Stimulated activated CD4-positive, alpha-beta T cell treated with anti-CD3 and anti-CD28 coated beads, Interleukin-12 subunit alpha, Interleukin-12 subunit beta, amount 100 ng/mL, for 4 hours (primary cell): Measurements from ENCODE around the gene PTPRR.

Experiments
- DNase-seq: peaks from one replicate; pipeline ENCODE4 v3.0.0-alpha.2; 2020

The PTPRR gene

DNA sequence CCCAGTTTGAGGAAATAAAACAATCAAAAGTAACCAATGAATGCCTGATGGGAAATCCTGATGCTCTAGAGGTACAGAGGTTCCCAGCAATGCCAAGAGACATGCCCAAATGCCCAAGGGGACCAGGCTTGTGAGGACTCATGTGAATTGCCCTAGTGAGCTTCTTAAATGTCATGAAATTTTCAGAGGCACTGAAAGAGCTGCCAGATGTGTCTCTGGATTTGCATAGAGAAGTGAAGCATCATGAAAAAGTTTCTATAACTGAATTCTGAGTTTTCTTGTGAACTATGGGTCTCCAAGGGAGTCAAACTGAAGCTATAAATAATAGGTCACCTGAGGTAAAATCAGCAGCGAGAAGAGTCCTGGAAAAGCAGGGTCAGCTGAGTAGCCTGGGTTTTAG, 9.9 kb downstream of the PTPRR start:
- DNase-seq, result no peak

DNA sequence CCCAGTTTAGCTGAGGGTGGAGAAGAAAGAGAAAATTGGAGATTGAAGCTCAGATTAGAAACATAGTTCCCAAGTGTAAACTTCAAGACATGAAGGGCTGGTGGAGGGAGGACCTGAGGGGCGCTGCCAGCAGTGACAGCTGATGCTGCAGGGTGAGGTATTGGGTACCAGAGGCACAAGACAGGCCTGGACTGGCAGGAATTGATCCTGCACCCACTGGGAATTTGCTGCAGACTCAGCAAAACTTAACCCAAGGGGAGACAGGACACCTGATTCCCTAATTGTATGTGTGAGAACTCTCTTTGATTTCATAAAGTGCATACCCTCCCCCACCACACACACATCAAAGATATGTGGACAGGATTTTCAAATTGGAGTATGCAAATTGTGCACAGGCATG, 11.6 kb downstream of the PTPRR start:
- DNase-seq, result no peak

DNA sequence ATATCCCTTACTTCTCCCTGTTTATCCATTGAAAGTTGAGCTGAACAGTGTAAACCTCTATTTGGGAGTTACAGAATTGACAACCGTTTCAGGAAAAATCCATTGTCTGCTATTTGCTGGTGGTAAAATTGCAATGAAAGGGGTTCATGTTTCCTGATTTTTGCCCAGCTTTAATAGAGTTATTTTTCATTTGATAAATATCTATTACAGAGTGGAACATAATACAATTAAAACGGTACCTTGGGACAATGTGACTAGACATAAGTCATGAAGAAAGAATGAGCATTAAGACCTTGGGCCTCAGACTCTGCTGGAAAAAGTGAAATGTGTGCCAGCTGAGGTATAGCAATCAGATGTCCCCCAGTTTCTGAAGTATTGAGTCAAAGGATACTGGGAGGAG, 13.1 kb downstream of the PTPRR start:
- DNase-seq, result no peak

DNA sequence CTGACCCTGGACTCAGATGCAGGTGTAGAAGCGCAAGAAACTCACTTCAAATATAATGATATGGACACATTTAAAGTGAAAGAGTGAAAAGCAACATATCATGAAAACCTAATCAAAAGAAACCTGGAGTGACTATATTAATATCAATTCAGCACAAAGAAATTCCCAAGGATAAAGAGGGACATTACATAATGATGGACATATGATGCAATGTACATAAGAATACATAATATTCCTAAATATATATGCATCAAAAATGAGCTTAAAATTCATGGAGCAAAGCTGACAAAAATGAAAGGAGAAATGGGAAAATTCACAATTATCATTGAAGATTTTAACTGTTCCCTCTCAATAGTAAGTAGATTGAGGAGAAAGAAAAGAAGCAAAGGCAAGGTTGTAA, 24.6 kb downstream of the PTPRR start:
- DNase-seq, result no peak

DNA sequence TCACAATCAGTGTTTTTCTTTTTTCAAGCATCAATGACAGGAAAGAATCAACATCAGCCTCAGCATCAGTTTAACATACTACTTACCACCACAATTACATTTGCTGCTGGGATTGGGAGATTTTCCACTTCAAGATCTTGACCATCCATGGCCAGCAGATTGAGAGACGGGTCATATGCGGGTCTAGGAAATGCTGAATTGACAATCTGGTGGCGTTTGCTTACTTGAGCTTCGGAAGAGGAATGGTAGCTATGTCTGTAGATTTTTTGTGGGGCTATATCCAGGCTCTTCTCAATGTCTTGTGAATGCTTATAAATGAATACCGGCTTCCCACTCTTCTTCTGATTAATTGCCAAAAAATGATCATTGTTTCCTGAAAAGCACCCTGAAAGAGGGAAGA, 27.9 kb downstream of the PTPRR start:
- no peak for DNase-seq

DNA sequence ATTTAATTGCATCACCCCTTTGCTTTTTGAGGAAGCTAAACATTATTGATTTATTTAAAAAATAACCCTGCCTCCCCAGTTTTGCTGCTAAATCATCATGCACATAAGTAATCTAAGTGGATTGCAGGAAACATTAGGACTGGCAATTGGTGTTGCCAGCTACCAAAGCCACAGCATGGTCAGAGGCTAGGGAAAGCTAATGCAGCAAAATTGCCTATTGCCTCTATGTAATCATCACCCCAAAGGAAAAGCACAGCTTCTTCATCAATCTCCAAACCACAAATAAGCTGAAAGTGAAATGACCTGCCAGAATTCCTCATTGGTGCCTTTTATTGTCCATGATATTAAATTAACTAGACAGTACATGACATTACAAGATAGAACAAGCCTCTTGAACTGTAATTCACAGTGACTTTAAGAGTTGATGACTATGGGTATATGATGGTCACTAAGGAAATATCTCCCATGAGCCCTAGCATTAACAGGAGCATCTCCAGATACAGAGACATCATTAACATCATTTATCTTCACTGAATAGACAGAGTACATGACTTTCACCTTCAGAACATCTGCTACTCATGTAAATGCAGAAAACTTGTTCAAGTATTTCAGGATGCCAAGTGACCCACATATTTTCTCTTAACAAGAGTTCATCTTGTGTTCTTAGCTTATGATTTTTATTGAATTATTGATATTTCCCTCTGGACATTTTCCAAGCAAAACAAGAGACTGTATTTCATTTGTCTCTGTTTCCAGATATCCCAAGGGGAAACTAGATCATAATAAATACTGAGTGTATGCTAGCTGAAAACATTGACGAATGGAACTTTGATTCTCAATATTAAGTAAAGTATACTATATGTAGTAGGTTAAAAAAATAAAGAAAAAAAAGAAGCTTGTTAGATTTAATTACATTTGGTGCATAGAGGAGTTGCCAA, 29.4 kb downstream of the PTPRR start:
- DNase-seq, result no peak

DNA sequence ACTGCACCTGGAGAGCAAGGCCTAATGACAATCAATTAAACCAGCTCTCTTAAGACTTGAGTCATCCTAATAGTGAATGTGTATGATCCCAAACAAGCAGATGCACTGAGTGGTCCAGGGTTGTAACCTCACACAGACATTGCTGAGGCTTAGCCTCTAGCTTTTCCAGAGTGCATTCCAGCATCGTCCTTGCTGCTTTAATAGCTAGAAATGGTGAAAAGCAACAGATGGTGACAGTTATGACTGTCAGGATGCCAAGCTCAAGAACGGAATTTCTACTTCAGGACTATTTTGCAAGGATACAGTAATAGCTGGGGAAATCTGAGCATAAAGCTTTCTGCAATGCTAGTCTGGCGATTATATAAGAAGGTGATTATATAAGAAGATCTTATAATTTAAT, 34.6 kb downstream of the PTPRR start:
- no peak for DNase-seq

DNA sequence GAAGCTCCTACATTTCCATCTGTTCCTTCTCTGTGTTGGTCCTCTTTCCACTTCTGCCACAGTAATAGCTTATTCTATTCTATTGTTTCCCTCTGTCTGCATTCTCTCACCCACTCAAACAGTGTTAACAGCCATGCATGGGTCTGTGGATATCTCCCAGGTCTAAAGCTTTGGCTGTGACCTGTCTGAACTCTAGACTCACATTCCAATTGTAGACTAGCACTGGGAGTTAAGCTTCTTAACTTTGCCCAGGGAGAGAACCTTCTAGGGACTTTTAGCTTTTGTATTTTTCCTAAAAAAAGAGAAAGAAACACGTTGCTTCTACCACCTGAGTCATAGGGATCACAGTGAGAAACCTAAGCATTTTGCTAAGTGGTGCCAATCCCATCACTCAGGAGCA, 36.7 kb downstream of the PTPRR start:
- no peak for DNase-seq

DNA sequence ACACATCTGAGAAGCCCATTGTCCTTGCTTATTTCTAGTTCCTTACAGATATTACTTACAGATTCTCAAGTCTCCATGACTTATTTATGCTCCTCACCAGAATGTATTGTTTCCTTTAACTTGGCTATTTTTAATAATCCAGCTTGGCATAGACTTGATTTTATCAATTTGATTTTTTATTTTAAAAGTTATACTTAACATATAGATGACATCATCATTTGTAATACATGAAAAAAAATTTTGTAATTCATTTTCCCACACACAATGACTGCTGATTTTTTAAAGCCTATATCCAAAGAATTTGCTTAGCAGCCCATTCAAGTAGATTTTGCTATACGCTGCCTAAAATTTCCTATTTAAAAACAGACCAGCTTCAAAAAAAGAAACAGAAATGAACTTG, 39.8 kb downstream of the PTPRR start:
- no peak for DNase-seq

DNA sequence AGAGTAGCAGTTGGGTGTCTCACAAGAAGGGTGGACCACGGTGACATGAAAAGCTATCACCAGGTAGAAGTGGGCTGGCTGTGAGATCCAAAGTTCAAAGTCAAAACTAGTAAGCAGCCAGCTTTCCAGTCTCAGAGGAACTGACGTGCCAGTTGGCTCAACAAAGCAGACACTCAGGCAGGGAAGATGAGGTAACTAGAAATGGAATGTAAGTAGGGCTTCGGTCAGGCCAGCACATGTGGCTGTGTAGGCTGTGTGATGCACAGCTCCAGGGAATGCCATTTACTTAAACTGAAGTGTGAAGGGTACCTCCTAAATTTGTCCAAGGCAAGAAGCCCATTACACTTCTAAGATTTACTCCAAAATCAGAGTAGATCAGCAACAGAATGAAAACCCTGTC, 43.6 kb downstream of the PTPRR start:
- no peak for DNase-seq

DNA sequence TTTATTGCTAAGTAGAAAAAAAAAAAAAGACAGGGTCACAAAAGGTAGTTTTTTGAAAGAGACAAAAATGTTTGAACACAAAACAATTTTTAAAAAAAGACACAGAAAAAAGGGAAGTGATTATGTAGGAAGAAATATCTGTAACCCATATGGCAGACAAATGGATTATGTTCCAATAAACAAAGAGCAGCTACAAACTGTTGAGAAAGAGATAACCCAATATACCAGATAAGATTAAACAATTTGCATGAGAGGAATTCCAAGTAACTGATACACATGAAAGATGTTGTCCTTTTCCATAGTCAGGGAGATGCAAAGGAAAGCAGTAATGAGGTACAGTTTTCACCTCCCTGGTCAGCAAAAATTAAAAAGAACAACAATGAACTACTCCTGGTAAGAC, 44.9 kb downstream of the PTPRR start:
- no peak for DNase-seq

DNA sequence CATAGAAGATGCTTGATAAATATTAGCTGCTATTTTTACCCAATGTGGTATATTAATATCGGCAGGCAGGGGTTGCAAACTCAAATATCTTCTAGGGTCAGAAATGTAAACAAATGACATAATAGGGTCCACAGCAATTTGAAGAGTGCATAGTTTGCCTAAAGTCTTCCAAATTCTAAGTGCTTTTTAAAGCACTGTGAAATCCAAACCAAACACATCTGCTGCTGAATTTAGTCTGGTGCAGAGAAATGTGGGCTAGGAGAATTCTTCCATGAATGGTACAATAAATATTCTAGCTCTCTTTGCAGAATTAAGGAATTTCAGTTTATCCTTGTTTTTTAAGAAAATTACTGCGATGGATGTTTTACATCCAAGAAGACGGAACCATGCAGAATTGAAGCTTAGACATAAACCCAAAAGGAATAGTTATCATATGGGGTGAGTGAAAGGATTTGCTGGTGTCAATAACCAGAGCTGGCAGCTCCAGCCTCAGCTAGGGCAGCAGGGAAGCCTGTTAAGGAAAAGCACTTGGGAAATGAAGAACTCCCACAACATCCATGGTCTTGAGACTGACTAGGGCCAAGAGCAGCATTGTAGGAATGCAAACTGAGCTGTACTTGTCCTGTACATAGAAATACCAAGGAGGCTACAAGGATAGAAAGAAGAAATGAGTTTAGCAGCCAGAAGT, 65.5 kb downstream of the PTPRR start:
- DNase-seq, result no peak

DNA sequence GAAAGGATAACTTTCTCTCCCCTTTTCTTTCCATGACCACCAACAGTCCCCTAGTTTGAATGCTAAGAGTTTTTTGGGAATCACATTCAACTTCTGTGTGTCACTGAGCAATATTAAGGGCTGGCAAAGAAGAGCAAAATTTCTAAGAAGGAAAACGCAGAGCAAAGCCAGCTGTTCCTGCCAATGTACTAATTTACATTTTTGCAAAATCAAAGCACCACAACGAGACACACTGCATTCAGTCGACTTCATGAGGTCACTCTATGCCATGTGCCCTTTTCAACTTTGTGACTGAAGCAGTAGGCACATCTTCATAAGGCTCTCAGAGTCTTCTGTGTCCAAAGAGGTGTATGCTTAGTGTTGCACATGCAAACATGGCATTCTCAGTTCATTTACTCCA, 66.4 kb downstream of the PTPRR start:
- DNase-seq, result no peak

DNA sequence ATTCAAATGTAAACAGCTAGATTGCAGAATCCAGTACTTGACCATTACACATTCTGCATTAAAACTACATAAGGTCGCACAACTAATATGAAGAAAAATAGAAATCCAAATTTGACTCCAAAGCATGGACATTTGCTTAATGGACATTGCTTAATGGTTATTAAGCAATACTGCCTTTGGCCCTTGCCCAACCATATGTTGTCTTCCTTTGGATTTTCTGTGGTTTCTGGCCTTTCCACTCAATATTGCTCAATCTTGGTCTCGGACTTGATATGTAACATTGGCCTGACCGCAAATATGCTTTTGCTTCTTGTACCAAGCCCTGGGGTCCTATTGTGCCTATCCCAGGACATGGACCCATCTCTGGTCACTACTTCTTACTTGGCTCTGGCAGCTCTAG, 67.2 kb downstream of the PTPRR start:
- DNase-seq, result no peak

DNA sequence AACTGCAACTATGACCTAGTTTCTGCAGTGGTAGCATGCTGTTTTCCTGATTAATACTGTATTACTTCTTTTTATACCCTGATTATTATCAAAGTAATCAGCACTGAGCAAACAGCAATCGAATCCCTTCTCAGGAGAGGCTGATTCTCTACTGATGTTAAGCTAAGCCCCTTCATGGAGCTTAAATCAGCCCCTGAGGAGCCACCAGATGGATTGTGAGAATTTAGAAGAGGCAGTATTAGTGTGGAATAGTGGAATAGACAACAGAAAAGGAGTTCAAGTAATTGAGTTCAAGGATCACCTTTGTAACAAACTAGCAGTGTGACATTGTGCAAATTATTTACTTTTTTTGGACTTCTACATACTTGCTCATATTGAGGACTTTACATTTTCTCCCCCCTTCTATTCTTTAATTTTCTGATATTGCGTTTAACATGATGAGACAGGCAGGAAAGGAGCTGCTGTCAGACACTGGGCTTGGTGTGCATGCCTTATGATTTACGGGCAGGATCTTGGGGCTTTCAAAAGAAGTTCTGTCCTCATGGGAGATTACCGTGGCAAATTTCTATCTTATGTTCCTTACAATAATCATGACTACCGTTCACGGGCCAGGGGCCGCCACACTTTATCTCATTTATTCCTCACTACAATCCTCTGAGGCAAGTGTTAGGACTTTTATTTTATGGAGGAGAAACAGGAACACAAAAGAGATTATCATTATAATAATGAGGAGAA, 68.0 kb downstream of the PTPRR start:
- DNase-seq, result no peak

DNA sequence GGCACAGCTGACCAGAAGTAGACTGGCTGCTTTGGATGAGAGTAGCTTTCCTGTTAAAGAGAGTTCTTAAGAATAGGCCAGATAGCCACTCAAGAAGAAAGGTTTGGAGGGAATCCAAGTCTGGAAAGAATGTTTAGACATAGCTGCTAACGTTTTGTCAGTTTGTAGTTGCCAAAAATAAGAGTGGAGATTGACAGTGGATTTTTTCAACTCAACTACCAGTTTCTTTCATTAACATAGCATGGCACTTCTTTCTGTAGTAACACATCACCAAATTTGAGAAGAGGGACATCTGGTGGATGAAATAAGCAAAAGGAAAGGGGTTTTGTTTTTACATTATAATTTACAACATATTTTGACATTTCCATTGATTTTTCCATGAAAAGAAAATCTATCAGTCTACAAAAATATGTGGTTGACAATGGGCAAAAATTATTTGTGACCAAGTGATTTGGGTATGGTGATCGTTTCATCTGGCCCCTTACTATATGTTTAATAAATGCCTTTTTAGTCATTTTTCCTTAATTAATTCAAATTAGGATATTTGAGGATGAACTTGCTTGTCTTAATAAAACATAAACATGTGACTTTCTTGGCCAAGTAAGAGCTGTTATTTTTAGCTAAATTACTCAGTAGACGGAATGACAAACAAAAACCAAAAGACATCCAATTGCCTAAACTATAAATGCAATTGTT, 71.1 kb downstream of the PTPRR start:
- DNase-seq, result no peak

DNA sequence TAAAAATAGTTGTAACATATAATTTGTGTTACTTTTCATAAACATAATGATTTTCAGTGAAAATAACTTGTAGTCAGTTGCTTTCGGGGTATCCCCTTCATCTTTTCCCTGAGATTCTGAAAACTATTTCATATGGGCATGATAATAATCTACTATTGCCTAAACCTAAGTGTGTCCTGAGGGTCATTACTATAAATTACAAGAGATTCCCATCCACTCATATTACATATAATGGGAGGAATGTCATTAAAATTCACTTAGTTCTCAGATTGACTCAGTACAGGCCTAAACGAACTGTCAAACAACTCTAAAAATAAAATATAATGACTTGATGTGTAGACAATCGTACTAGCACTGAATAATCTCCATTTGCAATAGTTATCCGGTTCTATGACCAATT, 72.7 kb downstream of the PTPRR start:
- no peak for DNase-seq

DNA sequence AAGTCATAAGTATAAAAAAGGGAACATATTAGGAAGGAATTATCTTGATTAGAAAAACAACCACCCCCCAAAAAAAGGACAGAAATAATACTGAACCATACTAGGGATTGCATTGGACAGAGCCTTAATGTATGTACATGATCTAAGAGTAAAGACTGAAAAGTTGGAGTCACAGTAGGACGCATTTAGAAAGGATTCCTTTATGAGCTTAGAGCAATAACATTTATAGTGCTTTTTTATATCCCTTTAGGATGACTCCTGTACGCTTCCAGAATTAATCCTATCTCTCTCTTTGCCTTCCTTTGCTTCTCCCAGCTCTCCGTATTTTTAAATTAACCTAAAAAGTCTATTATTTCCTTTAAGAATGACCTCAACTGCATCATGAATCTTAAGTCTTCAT, 75.3 kb downstream of the PTPRR start:
- DNase-seq, result no peak

DNA sequence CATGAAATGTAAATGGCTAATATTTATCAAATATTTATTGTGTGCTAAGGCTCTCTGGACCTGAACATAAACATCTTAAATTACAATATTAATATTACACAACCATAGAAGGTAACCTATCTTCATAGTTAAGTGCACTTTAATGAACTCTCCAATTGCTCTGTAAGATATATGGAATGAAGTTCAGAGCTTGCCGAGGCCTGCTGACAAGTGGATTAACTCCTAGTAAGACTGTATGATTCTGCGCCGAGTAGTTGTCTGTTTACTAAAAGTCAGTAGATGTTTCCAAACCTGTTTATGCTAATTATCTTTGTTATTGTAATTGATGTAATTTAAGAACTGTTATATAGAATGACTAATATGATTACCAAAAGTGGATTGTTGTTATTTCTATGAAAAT, 77.2 kb downstream of the PTPRR start:
- no peak for DNase-seq

DNA sequence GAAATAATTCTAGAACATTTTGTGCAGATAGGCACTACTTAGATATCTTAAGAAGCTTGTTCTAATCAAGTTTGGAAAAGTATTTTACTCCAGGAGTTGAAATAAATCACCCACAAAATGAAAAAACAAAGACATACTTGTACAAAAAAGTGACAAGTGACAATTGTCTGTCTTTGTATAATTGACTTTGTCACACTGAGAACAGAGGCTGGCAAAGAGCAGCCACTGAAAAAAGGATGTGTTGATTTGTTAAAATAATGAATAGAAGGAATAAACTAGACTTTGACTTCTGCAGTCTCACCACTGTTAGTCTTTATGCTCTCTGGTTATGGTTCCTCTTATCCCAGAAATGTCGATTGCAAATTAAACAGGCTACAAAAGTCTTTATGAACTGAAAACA, 77.6 kb downstream of the PTPRR start:
- DNase-seq, result no peak

DNA sequence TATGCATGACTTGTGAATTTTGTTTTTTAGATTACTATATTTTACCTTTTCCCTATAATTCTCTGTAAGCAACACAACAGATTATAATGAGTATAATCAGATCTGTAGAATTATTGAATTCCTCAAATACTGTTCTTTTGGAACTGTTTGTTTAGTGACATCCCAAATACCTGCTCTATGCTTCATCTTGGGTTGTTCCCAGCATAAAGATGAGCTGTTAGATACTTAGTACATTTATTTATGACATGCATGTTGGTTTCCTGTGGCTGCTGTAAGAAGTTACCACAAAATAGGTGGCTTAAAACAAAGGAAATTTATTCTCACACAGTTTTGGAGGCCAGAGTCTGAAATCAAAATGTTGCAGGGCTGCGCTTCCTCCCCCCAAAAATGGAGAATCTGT, 78.4 kb downstream of the PTPRR start:
- DNase-seq, result no peak

DNA sequence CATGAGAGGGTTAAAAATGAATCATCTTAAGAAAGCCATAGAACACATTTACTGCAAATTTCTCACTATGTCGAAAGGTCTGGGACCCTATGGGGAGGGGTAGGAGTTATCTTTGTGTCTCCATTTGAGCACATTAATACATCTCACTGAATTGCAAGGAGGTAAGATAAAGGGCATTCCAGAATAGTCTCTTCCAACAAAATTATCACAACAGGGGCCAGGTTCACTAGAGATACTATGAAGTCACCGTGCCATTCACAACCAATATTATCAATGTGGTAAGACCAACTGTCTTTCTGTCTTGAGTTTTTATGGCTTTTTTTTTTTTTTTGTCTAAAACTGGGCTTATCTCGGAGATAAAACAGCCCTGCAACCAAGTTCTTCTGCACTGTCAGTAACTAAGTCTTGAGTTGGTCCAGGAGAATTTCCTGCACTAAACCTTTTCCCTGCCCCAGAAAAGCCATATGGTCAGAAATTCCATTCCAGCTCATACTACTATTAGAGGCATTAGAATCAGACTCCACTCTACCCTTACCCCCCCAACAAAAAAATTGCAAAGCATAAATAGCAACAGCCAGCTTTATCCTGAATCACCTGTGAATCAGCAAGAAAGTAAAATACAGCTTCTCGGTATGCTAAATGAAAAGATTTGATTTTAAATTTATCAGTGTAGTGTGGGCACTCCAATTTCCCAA, 79.7 kb downstream of the PTPRR start:
- no peak for DNase-seq

DNA sequence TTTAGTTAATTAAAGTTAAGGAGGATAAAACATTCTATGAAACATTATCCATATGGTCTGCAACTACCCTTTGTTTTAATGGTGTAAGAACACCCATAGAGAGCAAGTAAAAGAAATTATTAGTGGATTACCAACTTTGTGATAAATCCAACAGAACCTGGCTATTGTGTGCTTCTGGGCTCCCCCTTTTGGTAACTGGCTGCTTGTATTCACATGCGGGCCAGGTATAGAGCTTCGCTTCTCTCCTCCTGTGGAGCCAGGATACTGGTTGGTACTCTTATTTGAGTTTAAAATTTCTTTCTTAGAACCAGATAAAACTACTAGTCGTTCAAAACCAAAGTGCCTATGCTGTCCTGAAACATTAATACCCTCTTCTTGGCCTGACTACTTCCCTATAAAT, 81.0 kb downstream of the PTPRR start:
- no peak for DNase-seq
